Myocyte (in vitro differentiated cells): ENCODE measurements around the gene KDM4C. TPM values are rescaled to one million over a fixed set of nuclear protein-coding genes. Genes with fewer than 3 reads are reported as not detected.
"Not testable (repeated sequence)": the region's sequence is repeated elsewhere in the genome, so short reads cannot be mapped to it uniquely, and the experiment has no call there.

ENCODE experiments used
- DNase-seq: peaks from one replicate; pipeline ENCODE4 v3.0.0-alpha.2; 2012; ENCODE audit warnings: low read depth
- total RNA-seq: library from RNA; depleted of rRNA; stranded (reverse); fragments of >200 nt; gene quantifications from 2 replicates; pipeline ENCODE4 v1.2.3, GENCODE V29; 2014

Gene KDM4C
- total RNA-seq, 1 donor from 2014 or later = 17.1 TPM

GRCh38 chr9:7163932-7164331, 406.2 kb downstream of the KDM4C start:
- DNase-seq = no peak

GRCh38 chr9:7164440-7165330, 406.9 kb downstream of the KDM4C start:
- no peak for DNase-seq

GRCh38 chr9:7165331-7165975, 407.7 kb downstream of the KDM4C start:
- DNase-seq = no peak

- DNase-seq = no peak
Observed at GRCh38 chr9:7166074-7166473, 408.3 kb downstream of the KDM4C start.

GRCh38 chr9:7169717-7170389, 412.1 kb downstream of the KDM4C start:
- peak; percentile 62 for DNase-seq

GRCh38 chr9:7171396-7172153, 413.8 kb downstream of the KDM4C start:
- no peak for DNase-seq

GRCh38 chr9:7172154-7173115, 414.7 kb downstream of the KDM4C start:
- peak; percentile 58 for DNase-seq

- DNase-seq = no peak
Observed at GRCh38 chr9:7173139-7173538, 415.4 kb downstream of the KDM4C start.

- no peak for DNase-seq
Observed at GRCh38 chr9:7174301-7174700, 416.5 kb downstream of the KDM4C start.

- DNase-seq = peak; percentile 40
Observed at GRCh38 chr9:7174884-7175283, 417.1 kb downstream of the KDM4C start.

- DNase-seq = no peak
Observed at GRCh38 chr9:7176561-7176960, 418.8 kb downstream of the KDM4C start.

- no peak for DNase-seq
Observed at GRCh38 chr9:7177383-7177782, 419.6 kb downstream of the KDM4C start.

- DNase-seq = no peak
Observed at GRCh38 chr9:7178729-7179128, 421.0 kb downstream of the KDM4C start.

- peak; percentile 22 for DNase-seq
Observed at GRCh38 chr9:7180247-7180646, 422.5 kb downstream of the KDM4C start.

GRCh38 chr9:7183139-7183538, 425.4 kb downstream of the KDM4C start:
- DNase-seq = not testable (repeated sequence)

- DNase-seq = peak; percentile 68
Observed at GRCh38 chr9:7185612-7186011, 427.8 kb downstream of the KDM4C start.

- DNase-seq = no peak
Observed at GRCh38 chr9:7186175-7186574, 428.4 kb downstream of the KDM4C start.

GRCh38 chr9:7192266-7192665, 434.5 kb downstream of the KDM4C start:
- no peak for DNase-seq

- no peak for DNase-seq
Observed at GRCh38 chr9:7195526-7195925, 437.8 kb downstream of the KDM4C start.

- DNase-seq = no peak
Observed at GRCh38 chr9:7196467-7196866, 438.7 kb downstream of the KDM4C start.
